ENCODE data around the gene PDLIM7. TPM values are rescaled to one million over a fixed set of nuclear protein-coding genes. Genes with fewer than 3 reads are reported as not detected.

Gene PDLIM7
- polyA plus RNA-seq, 1 donor from 2014 or later: 21.0 TPM

- peak overlapping the region; percentile 91 for H3K9ac ChIP-seq (ENCODE audit: low read length)
- no peaks in the 10 kb centered on the region for H3K27me3 ChIP-seq (ENCODE audit: insufficient read depth, low read depth, low read length)
- H3K36me3 ChIP-seq (ENCODE audit: insufficient read depth, low read length): no peaks in the 10 kb centered on the region
- peak overlapping the region; percentile 97 for H3K4me3 ChIP-seq (ENCODE audit: low read length)
- peak overlapping the region; percentile 70 for H3K27ac ChIP-seq (ENCODE audit: low read length)
- no peaks in the 10 kb centered on the region for H4K20me1 ChIP-seq (ENCODE audit: insufficient read depth)
- H3K79me2 ChIP-seq (replicated peaks; ENCODE audit: insufficient read depth, low read length): peaks cover 36% of the 10 kb centered on the region
- H3K4me2 ChIP-seq (ENCODE audit: low read length): peak overlapping the region; percentile 92
- no peaks in the 10 kb centered on the region for H3K9me2 ChIP-seq (ENCODE audit: insufficient read depth, low read length)
- H2AFZ ChIP-seq (ENCODE audit: low read depth, low read length): no peak overlapping the region
- TF ChIP-seq RAD21 (conservative IDR thresholded peaks at IDR 0.05): no peak
- TF ChIP-seq CTCF (IDR thresholded peaks at IDR 0.05; ENCODE audit: poor library complexity, severe bottlenecking): no peak
- TF ChIP-seq SMC3 (conservative IDR thresholded peaks at IDR 0.05; ENCODE audit: poor library complexity): no peak
- TF ChIP-seq POLR2AphosphoS5 (IDR thresholded peaks at IDR 0.05): no peak
- no peak for TF ChIP-seq REST (IDR thresholded peaks at IDR 0.05; ENCODE audit: borderline replicate concordance)
- no peak for TF ChIP-seq MXI1 (conservative IDR thresholded peaks at IDR 0.05; ENCODE audit: poor library complexity, severe bottlenecking)
- TF ChIP-seq TAF1 (IDR thresholded peaks at IDR 0.05; ENCODE audit: low read depth): no peak
- TF ChIP-seq EZH2 (IDR thresholded peaks at IDR 0.05; ENCODE audit: borderline replicate concordance, insufficient read depth, low read length, poor library complexity, severe bottlenecking): no peak
- no peak for TF ChIP-seq EP300 (conservative IDR thresholded peaks at IDR 0.05; ENCODE audit: poor library complexity, severe bottlenecking)
- H3F3A ChIP-seq (ENCODE audit: insufficient read depth, low read length, poor library complexity, severe bottlenecking): no peaks in the 10 kb centered on the region
- no peaks in the 10 kb centered on the region for H3K9me3 ChIP-seq (ENCODE audit: low read length)
These were observed 49.7 kb downstream of the PDLIM7 start for GRCh38 chr5:177447611-177448243.

GRCh38 chr5:177447066-177447610 is 50.3 kb downstream of the PDLIM7 start:
- Histone ChIP-seq H3K9me2 (ENCODE audit: insufficient read depth, low read length) (no peaks in the 10 kb centered on the region), H4K20me1 (ENCODE audit: insufficient read depth) (no peaks in the 10 kb centered on the region), H3K27me3 (ENCODE audit: insufficient read depth, low read depth, low read length) (no peaks in the 10 kb centered on the region), H3K36me3 (ENCODE audit: insufficient read depth, low read length) (no peaks in the 10 kb centered on the region), H3K27ac (ENCODE audit: low read length) (peak overlapping the region; percentile 88), H3K9ac (ENCODE audit: low read length) (peak overlapping the region; percentile 91), H3K4me2 (ENCODE audit: low read length) (no peak overlapping the region), H3F3A (ENCODE audit: insufficient read depth, low read length, poor library complexity, severe bottlenecking) (no peaks in the 10 kb centered on the region), H3K9me3 (ENCODE audit: low read length) (no peaks in the 10 kb centered on the region), H2AFZ (ENCODE audit: low read depth, low read length) (no peak overlapping the region), H3K4me3 (ENCODE audit: low read length) (peak overlapping the region; percentile 97), H3K79me2 (replicated peaks; ENCODE audit: insufficient read depth, low read length) (peaks cover 36% of the 10 kb centered on the region)
- no peak for TF ChIP-seq TAF1 (IDR thresholded peaks at IDR 0.05; ENCODE audit: low read depth)
- TF ChIP-seq POLR2AphosphoS5 (IDR thresholded peaks at IDR 0.05): peak; percentile 6

Measured in neural cell (in vitro differentiated cells).